ENCODE measurements around the gene PHLPP1.
"Not testable (repeated sequence)": the region's sequence is repeated elsewhere in the genome, so short reads cannot be mapped to it uniquely, and the experiment has no call there.

Gene PHLPP1

GRCh38 chr18:62784966-62785413, 69.6 kb downstream of the PHLPP1 start:
- Mint-ChIP-seq H3K27ac (no peak overlapping the region), H3K36me3 (no peaks in the 10 kb centered on the region), H3K27me3 (no peaks in the 10 kb centered on the region), H3K4me3 (no peak overlapping the region), H3K4me1 (peaks cover 27% of the 10 kb centered on the region), H3K9me3 (no peaks in the 10 kb centered on the region)
- no peak for DNase-seq
- CTCF ChIA-PET = interaction anchor here (1.0 kb wide), 2 partner anchors 18 to 359 kb away, joined by 3 read pairs; no protein-coding TSS in a partner anchor

GRCh38 chr18:62786689-62787088, 71.3 kb downstream of the PHLPP1 start:
- Mint-ChIP-seq H3K27me3 (no peaks in the 10 kb centered on the region), H3K27ac (no peak overlapping the region), H3K9me3 (no peaks in the 10 kb centered on the region), H3K4me1 (peaks cover 31% of the 10 kb centered on the region), H3K4me3 (no peak overlapping the region), H3K36me3 (no peaks in the 10 kb centered on the region)
- CTCF ChIA-PET = no interaction called here
- no peak for DNase-seq

- no peaks in the 10 kb centered on the region for H3K36me3 Mint-ChIP-seq
- no peaks in the 10 kb centered on the region for H3K9me3 Mint-ChIP-seq
- H3K27me3 Mint-ChIP-seq = no peaks in the 10 kb centered on the region
- no peak for DNase-seq
- CTCF ChIA-PET = no interaction called here
- peaks cover 31% of the 10 kb centered on the region for H3K4me1 Mint-ChIP-seq
- H3K27ac Mint-ChIP-seq = no peak overlapping the region
- no peak overlapping the region for H3K4me3 Mint-ChIP-seq
Observed at GRCh38 chr18:62788111-62788510, 72.8 kb downstream of the PHLPP1 start.

- Mint-ChIP-seq H3K4me3 (no peak overlapping the region), H3K27me3 (no peaks in the 10 kb centered on the region)
Observed at GRCh38 chr18:62788876-62789275, 73.5 kb downstream of the PHLPP1 start.

GRCh38 chr18:62790871-62791772, 75.8 kb downstream of the PHLPP1 start:
- CTCF ChIA-PET = interaction anchor here (1.1 kb wide), 1 partner anchor 12 kb away, joined by 4 read pairs; no protein-coding TSS in a partner anchor
- H3K4me3 Mint-ChIP-seq = no peak overlapping the region
- no peak overlapping the region for H3K27ac Mint-ChIP-seq

More at GRCh38 chr18:62788876-62789275, 73.5 kb downstream of the PHLPP1 start:
- H3K36me3 Mint-ChIP-seq = no peaks in the 10 kb centered on the region
- DNase-seq = no peak
- peaks cover 29% of the 10 kb centered on the region for H3K4me1 Mint-ChIP-seq
- no peaks in the 10 kb centered on the region for H3K9me3 Mint-ChIP-seq
- no peak overlapping the region for H3K27ac Mint-ChIP-seq
- CTCF ChIA-PET = interaction anchor here (1.1 kb wide), 1 partner anchor 74 kb away, joined by 4 read pairs; the partner anchor contains the start of gene PHLPP1

GRCh38 chr18:62792016-62792415, 76.7 kb downstream of the PHLPP1 start:
- Mint-ChIP-seq H3K4me3 (no peak overlapping the region), H3K27me3 (no peaks in the 10 kb centered on the region), H3K4me1 (peaks cover 17% of the 10 kb centered on the region), H3K27ac (no peak overlapping the region), H3K36me3 (no peaks in the 10 kb centered on the region), H3K9me3 (no peaks in the 10 kb centered on the region)
- CTCF ChIA-PET = no interaction called here
- DNase-seq = no peak

More at GRCh38 chr18:62790871-62791772, 75.8 kb downstream of the PHLPP1 start:
- Mint-ChIP-seq H3K27me3 (no peaks in the 10 kb centered on the region), H3K9me3 (no peaks in the 10 kb centered on the region), H3K4me1 (peaks cover 17% of the 10 kb centered on the region), H3K36me3 (no peaks in the 10 kb centered on the region)
- DNase-seq = no peak

- Mint-ChIP-seq H3K36me3 (no peaks in the 10 kb centered on the region), H3K9me3 (no peaks in the 10 kb centered on the region), H3K4me1 (peaks cover 3% of the 10 kb centered on the region), H3K27me3 (no peaks in the 10 kb centered on the region), H3K27ac (no peak overlapping the region), H3K4me3 (no peak overlapping the region)
- CTCF ChIA-PET = no interaction called here
- no peak for DNase-seq
Observed at GRCh38 chr18:62795813-62796212, 80.5 kb downstream of the PHLPP1 start.

- no peaks in the 10 kb centered on the region for H3K36me3 Mint-ChIP-seq
- peaks cover 3% of the 10 kb centered on the region for H3K4me1 Mint-ChIP-seq
- DNase-seq = no peak
- H3K27ac Mint-ChIP-seq = no peak overlapping the region
- CTCF ChIA-PET = no interaction called here
- H3K9me3 Mint-ChIP-seq = no peaks in the 10 kb centered on the region
- no peaks in the 10 kb centered on the region for H3K27me3 Mint-ChIP-seq
- no peak overlapping the region for H3K4me3 Mint-ChIP-seq
Observed at GRCh38 chr18:62796216-62796621, 80.9 kb downstream of the PHLPP1 start.

- Mint-ChIP-seq H3K36me3 (no peaks in the 10 kb centered on the region), H3K27ac (no peak overlapping the region), H3K27me3 (peaks cover 4% of the 10 kb centered on the region), H3K9me3 (no peaks in the 10 kb centered on the region), H3K4me1 (no peaks in the 10 kb centered on the region), H3K4me3 (no peak overlapping the region)
- DNase-seq = no peak
- CTCF ChIA-PET = no interaction called here
Observed at GRCh38 chr18:62797329-62797728, 82.0 kb downstream of the PHLPP1 start.

- Mint-ChIP-seq H3K9me3 (no peaks in the 10 kb centered on the region), H3K4me3 (no peak overlapping the region), H3K27ac (no peak overlapping the region), H3K27me3 (peaks cover 4% of the 10 kb centered on the region), H3K36me3 (no peaks in the 10 kb centered on the region), H3K4me1 (no peaks in the 10 kb centered on the region)
- CTCF ChIA-PET = interaction anchor here (2.1 kb wide), 1 partner anchor 83 kb away, joined by 8 read pairs; no protein-coding TSS in a partner anchor
- DNase-seq = no peak
Observed at GRCh38 chr18:62799977-62800376, 84.6 kb downstream of the PHLPP1 start.

GRCh38 chr18:62802523-62802922, 87.2 kb downstream of the PHLPP1 start:
- Mint-ChIP-seq H3K4me1 (no peaks in the 10 kb centered on the region), H3K27me3 (peaks cover 4% of the 10 kb centered on the region), H3K4me3 (no peak overlapping the region), H3K9me3 (no peaks in the 10 kb centered on the region), H3K36me3 (no peaks in the 10 kb centered on the region), H3K27ac (no peak overlapping the region)
- DNase-seq = no peak
- CTCF ChIA-PET = interaction anchor here (1.1 to 1.4 kb wide), 3 partner anchors 18 to 111 kb away, joined by 3 read pairs; no protein-coding TSS in a partner anchor

GRCh38 chr18:62807396-62807795, 92.1 kb downstream of the PHLPP1 start:
- H3K27me3 Mint-ChIP-seq = no peaks in the 10 kb centered on the region
- H3K36me3 Mint-ChIP-seq = no peaks in the 10 kb centered on the region
- CTCF ChIA-PET = no interaction called here
- no peak overlapping the region for H3K27ac Mint-ChIP-seq
- H3K4me3 Mint-ChIP-seq = no peak overlapping the region
- DNase-seq = no peak
- H3K4me1 Mint-ChIP-seq = no peaks in the 10 kb centered on the region
- H3K9me3 Mint-ChIP-seq = no peaks in the 10 kb centered on the region

- no peak for DNase-seq
- Mint-ChIP-seq H3K27me3 (no peaks in the 10 kb centered on the region), H3K4me3 (no peak overlapping the region), H3K4me1 (no peaks in the 10 kb centered on the region), H3K9me3 (no peaks in the 10 kb centered on the region), H3K27ac (no peak overlapping the region), H3K36me3 (no peaks in the 10 kb centered on the region)
- CTCF ChIA-PET = no interaction called here
Observed at GRCh38 chr18:62808123-62808522, 92.8 kb downstream of the PHLPP1 start.

GRCh38 chr18:62809445-62809844, 94.1 kb downstream of the PHLPP1 start:
- CTCF ChIA-PET = interaction anchor here (0.9 kb wide), 1 partner anchor 147 kb away, joined by 3 read pairs; no protein-coding TSS in a partner anchor
- not testable (repeated sequence) for H3K4me1 Mint-ChIP-seq, H3K9me3 Mint-ChIP-seq, H3K36me3 Mint-ChIP-seq, H3K4me3 Mint-ChIP-seq, DNase-seq, H3K27me3 Mint-ChIP-seq, H3K27ac Mint-ChIP-seq

GRCh38 chr18:62809900-62810299, 94.6 kb downstream of the PHLPP1 start:
- no peaks in the 10 kb centered on the region for H3K36me3 Mint-ChIP-seq
- DNase-seq = no peak
- H3K27ac Mint-ChIP-seq = no peak overlapping the region
- H3K27me3 Mint-ChIP-seq = no peaks in the 10 kb centered on the region
- CTCF ChIA-PET = interaction anchor here (0.9 to 1.2 kb wide), 2 partner anchors 147 to 148 kb away, joined by 3 read pairs; no protein-coding TSS in a partner anchor
- no peaks in the 10 kb centered on the region for H3K4me1 Mint-ChIP-seq
- H3K4me3 Mint-ChIP-seq = no peak overlapping the region
- no peaks in the 10 kb centered on the region for H3K9me3 Mint-ChIP-seq
